Measurements from ENCODE around the gene STN1.

STN1 gene

GRCh38 chr10:103849212-103849877, 68.6 kb downstream of the STN1 start:
- no peaks in the 10 kb centered on the region for H3K4me1 ChIP-seq (ENCODE audit: low read length)
- no peak overlapping the region for H3K4me3 ChIP-seq (ENCODE audit: low read length)
- H4K20me1 ChIP-seq (ENCODE audit: insufficient read depth, low read length), result no peaks in the 10 kb centered on the region
- no peak overlapping the region for H3K4me2 ChIP-seq (ENCODE audit: low read length)
- H3K9ac ChIP-seq (ENCODE audit: low read length), result no peak overlapping the region
- H3K79me2 ChIP-seq (ENCODE audit: low read length), result no peaks in the 10 kb centered on the region
- H3K27me3 ChIP-seq (ENCODE audit: low read depth, low read length), result peaks cover 15% of the 10 kb centered on the region
- no peak for TF ChIP-seq EZH2phosphoT487 (IDR thresholded peaks at IDR 0.05; ENCODE audit: low read depth)
- no peak for TF ChIP-seq CTCF (IDR thresholded peaks at IDR 0.05; ENCODE audit: low read depth, low read length)
- no peak overlapping the region for H3K27ac ChIP-seq (ENCODE audit: low read length)
- H3K36me3 ChIP-seq (replicated peaks; ENCODE audit: low read depth, low read length), result no peaks in the 10 kb centered on the region
- H2AFZ ChIP-seq (ENCODE audit: low read depth, low read length), result no peak overlapping the region
- H3K9me3 ChIP-seq (ENCODE audit: insufficient read depth, low read length), result no peaks in the 10 kb centered on the region

- Histone ChIP-seq H3K4me1 (ENCODE audit: low read length) (no peaks in the 10 kb centered on the region), H3K9me3 (ENCODE audit: insufficient read depth, low read length) (no peaks in the 10 kb centered on the region), H3K27me3 (ENCODE audit: low read depth, low read length) (peaks cover 10% of the 10 kb centered on the region), H3K4me2 (ENCODE audit: low read length) (no peak overlapping the region), H3K27ac (ENCODE audit: low read length) (no peak overlapping the region), H3K79me2 (ENCODE audit: low read length) (no peaks in the 10 kb centered on the region), H3K9ac (ENCODE audit: low read length) (no peak overlapping the region), H4K20me1 (ENCODE audit: insufficient read depth, low read length) (no peaks in the 10 kb centered on the region), H3K36me3 (replicated peaks; ENCODE audit: low read depth, low read length) (no peaks in the 10 kb centered on the region), H2AFZ (ENCODE audit: low read depth, low read length) (no peak overlapping the region), H3K4me3 (ENCODE audit: low read length) (no peak overlapping the region)
- TF ChIP-seq EZH2phosphoT487 (IDR thresholded peaks at IDR 0.05; ENCODE audit: low read depth) (no peak), CTCF (IDR thresholded peaks at IDR 0.05; ENCODE audit: low read depth, low read length) (no peak)
Observed at GRCh38 chr10:103847909-103848468, 70.0 kb downstream of the STN1 start.

GRCh38 chr10:103847346-103847745, 70.6 kb downstream of the STN1 start:
- no peak overlapping the region for H3K4me2 ChIP-seq (ENCODE audit: low read length)

More at GRCh38 chr10:103847346-103847745, 70.6 kb downstream of the STN1 start:
- peaks cover 10% of the 10 kb centered on the region for H3K27me3 ChIP-seq (ENCODE audit: low read depth, low read length)
- no peaks in the 10 kb centered on the region for H4K20me1 ChIP-seq (ENCODE audit: insufficient read depth, low read length)
- no peak overlapping the region for H2AFZ ChIP-seq (ENCODE audit: low read depth, low read length)
- TF ChIP-seq CTCF (IDR thresholded peaks at IDR 0.05; ENCODE audit: low read depth, low read length), result no peak
- no peak for TF ChIP-seq EZH2phosphoT487 (IDR thresholded peaks at IDR 0.05; ENCODE audit: low read depth)
- H3K9ac ChIP-seq (ENCODE audit: low read length), result no peak overlapping the region
- no peaks in the 10 kb centered on the region for H3K4me1 ChIP-seq (ENCODE audit: low read length)
- H3K4me3 ChIP-seq (ENCODE audit: low read length), result no peak overlapping the region
- no peaks in the 10 kb centered on the region for H3K79me2 ChIP-seq (ENCODE audit: low read length)
- no peaks in the 10 kb centered on the region for H3K36me3 ChIP-seq (replicated peaks; ENCODE audit: low read depth, low read length)
- H3K9me3 ChIP-seq (ENCODE audit: insufficient read depth, low read length), result no peaks in the 10 kb centered on the region
- no peak overlapping the region for H3K27ac ChIP-seq (ENCODE audit: low read length)

All from OCI-LY3 (cell line).